GM18519 (cell line): ENCODE data around the gene CIAO1.
"Not testable (repeated sequence)": the region's sequence is repeated elsewhere in the genome, so short reads cannot be mapped to it uniquely, and the experiment has no call there.

Source experiments
- ATAC-seq: cut with Tn5 transposase; IDR thresholded peaks from one replicate; pipeline ENCODE4 v1.9.1; 2021; ENCODE audit warnings: mild to moderate bottlenecking, moderate library complexity; ENCODE audit not compliant: unreplicated experiment, low FRiP score

The CIAO1 gene

GRCh38 chr2:96248624-96249023 is 17.4 kb upstream of the CIAO1 start:
- no peak for ATAC-seq

- no peak for ATAC-seq
Measured at GRCh38 chr2:96249654-96250053, 16.4 kb upstream of the CIAO1 start.

GRCh38 chr2:96250188-96250587 is 15.8 kb upstream of the CIAO1 start:
- no peak for ATAC-seq

- no peak for ATAC-seq
Measured at GRCh38 chr2:96251721-96252292, 14.2 kb upstream of the CIAO1 start.

- no peak for ATAC-seq
Measured at GRCh38 chr2:96252526-96252925, 13.5 kb upstream of the CIAO1 start.

GRCh38 chr2:96253006-96253405 is 13.0 kb upstream of the CIAO1 start:
- no peak for ATAC-seq

GRCh38 chr2:96254571-96254970 is 11.5 kb upstream of the CIAO1 start:
- no peak for ATAC-seq

GRCh38 chr2:96256611-96257113 is 9.4 kb upstream of the CIAO1 start:
- ATAC-seq = no peak

- not testable (repeated sequence) for ATAC-seq
Measured at GRCh38 chr2:96257744-96258143, 8.3 kb upstream of the CIAO1 start.

- ATAC-seq = no peak
Measured at GRCh38 chr2:96258166-96259022, 7.6 kb upstream of the CIAO1 start.

- no peak for ATAC-seq
Measured at GRCh38 chr2:96259497-96259921, 6.5 kb upstream of the CIAO1 start.

GRCh38 chr2:96260387-96261260 is 5.4 kb upstream of the CIAO1 start:
- no peak for ATAC-seq

- ATAC-seq = no peak
Measured at GRCh38 chr2:96261328-96262003, 4.6 kb upstream of the CIAO1 start.

GRCh38 chr2:96262306-96262705 is 3.7 kb upstream of the CIAO1 start:
- ATAC-seq = no peak

GRCh38 chr2:96264086-96264485 is 1.9 kb upstream of the CIAO1 start:
- no peak for ATAC-seq

GRCh38 chr2:96264656-96265348 is 1.2 kb upstream of the CIAO1 start:
- no peak for ATAC-seq

GRCh38 chr2:96265349-96265839 is 631 bp upstream of the CIAO1 start:
- peak; percentile 1 for ATAC-seq

GRCh38 chr2:96267159-96267971 is 1.3 kb downstream of the CIAO1 start:
- ATAC-seq = no peak

- ATAC-seq = no peak
Measured at GRCh38 chr2:96271995-96272394, 6.0 kb downstream of the CIAO1 start.
